GM12801 (cell line): ENCODE data around the gene CDC42BPA.

Source experiments
- TF ChIP-seq, protein P1 (sequence below): IDR thresholded peaks from one replicate; pipeline ENCODE4 v1.5.1; 2011; ENCODE audit warnings: control low read depth; ENCODE audit not compliant: insufficient read length; ENCODE audit errors: extremely low read depth

Gene CDC42BPA

DNA sequence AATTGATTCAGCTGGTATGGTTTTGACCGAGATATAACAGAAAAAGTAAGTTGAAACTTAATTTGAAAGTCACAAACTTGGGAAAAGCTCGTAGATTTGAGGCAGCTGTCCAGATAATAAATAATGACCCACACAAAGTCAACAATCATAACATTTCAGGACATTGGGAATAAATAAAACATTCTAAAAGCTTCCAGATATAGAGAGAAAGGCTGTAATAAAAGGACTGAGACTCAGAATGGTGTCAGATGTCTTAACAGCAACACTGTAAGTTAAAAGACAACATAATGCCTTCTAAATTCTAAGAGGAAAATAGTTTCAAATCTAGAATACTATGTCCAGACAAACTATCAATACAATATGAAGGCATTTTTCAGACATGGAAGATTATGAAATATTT lies 163.3 kb downstream of the CDC42BPA start:
- TF ChIP-seq, protein P1, sequence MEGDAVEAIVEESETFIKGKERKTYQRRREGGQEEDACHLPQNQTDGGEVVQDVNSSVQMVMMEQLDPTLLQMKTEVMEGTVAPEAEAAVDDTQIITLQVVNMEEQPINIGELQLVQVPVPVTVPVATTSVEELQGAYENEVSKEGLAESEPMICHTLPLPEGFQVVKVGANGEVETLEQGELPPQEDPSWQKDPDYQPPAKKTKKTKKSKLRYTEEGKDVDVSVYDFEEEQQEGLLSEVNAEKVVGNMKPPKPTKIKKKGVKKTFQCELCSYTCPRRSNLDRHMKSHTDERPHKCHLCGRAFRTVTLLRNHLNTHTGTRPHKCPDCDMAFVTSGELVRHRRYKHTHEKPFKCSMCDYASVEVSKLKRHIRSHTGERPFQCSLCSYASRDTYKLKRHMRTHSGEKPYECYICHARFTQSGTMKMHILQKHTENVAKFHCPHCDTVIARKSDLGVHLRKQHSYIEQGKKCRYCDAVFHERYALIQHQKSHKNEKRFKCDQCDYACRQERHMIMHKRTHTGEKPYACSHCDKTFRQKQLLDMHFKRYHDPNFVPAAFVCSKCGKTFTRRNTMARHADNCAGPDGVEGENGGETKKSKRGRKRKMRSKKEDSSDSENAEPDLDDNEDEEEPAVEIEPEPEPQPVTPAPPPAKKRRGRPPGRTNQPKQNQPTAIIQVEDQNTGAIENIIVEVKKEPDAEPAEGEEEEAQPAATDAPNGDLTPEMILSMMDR = no peak

DNA sequence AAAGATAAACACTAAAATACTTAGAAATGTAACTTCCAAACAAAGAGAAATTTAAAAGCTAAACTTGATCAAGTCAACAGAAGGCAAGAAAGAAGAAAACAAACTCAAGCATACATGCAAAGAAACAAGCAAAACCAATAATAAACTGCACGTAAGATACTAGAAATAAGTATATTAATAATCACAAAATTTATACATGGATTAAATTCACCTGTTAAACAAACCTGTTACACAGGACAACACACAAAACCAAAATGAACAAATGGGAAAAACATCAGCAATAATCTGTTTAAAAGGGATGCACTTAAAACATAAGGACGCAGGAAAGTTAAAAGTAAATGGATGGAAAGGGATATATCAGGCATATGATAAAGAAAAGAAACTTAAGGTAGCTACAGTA lies 165.8 kb downstream of the CDC42BPA start:
- TF ChIP-seq, protein P1 = no peak

DNA sequence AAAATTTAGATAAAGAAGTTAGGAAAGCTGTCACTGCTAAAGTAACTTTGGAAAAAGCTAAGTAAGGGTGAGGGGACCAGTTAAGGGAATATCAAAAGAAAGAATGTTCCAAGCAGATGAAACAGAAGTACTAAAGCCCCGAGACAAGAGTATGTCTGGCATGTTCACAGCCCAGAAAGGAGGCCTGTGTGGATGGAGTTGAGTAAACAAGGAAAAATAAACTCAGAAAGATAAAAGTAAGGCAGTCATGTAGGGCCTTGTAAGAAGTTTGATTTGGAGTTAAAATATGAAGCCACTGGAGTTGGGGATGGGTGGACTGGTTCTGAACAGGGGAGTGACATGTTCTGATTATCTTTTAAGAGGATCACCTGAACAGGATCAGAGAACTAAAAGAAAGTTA lies 177.9 kb downstream of the CDC42BPA start:
- TF ChIP-seq, protein P1 = no peak

DNA sequence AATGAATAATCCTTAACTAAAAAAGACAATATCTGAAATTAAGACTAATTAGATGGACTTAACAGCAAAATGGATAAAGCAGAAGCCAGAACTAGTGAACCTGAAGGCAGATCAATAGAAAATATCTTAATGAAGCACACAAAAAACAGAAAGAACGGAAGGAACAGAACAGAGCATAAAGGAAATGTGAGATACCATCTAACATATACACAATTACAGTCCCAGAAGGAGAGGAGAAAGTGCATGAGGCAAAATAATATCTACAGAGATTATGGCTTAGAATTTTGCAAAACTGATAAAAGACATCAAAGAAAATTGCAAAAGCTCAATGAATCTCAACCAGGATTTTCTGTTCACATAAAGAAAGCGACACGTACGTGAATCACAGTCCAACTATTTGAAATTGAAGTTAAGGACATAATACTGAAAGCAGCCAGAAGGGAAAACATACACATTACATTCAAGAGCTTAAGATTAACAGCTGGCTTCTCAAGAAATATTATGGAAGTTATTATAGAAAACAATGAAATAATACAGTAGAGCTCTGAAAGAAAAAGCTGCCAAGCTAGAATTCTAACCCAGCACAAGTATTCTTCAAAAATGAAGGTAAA lies 182.0 kb downstream of the CDC42BPA start:
- TF ChIP-seq, protein P1 = no peak

DNA sequence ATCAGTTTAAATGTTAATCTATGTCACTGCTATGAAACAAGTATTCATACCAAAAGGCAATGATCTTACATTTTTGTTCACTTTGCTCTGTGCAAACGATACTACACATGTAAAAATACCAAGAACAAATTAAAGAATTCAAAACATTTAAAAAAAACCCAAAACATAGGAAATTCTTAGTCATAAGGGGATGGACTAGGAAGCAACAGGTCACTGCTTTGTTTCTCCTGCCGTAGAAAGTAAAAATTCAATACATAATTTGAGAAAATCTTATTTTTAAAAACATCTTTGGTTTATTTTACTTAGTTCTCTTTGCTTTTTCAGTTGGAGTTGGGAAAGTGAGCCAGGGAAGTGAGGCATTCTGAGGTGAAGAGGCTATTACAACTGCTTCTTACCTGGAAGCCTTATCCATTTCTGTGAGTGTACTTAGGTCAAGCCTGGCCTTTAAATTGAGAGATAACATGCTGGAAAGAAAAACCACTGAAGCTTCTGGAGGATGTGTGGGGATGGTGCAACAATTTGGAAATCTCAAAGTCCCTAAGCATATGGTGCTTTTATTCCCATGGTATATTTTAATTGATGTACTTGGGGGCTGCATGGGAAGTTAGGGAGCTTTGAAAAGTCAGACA lies 183.5 kb downstream of the CDC42BPA start:
- TF ChIP-seq, protein P1 = no peak

DNA sequence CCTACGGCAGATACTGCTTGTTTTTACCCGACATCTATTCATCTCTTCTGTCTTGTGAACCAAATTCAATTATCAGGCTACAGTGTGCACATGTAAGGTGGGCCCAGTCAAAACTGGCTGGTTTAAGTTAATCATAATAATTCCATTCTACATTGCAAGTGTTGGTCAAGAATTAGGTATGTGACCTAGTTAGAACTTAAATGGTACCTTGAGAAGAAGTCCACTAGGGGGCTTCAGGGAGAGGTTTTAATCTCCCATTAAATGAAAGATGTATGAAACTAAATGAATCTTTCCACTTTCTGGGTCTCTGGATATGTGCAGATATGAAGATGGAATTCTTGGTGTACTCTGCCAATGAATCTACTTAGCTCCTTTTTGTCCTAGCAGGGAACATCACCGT lies 187.1 kb downstream of the CDC42BPA start:
- TF ChIP-seq, protein P1 = no peak

DNA sequence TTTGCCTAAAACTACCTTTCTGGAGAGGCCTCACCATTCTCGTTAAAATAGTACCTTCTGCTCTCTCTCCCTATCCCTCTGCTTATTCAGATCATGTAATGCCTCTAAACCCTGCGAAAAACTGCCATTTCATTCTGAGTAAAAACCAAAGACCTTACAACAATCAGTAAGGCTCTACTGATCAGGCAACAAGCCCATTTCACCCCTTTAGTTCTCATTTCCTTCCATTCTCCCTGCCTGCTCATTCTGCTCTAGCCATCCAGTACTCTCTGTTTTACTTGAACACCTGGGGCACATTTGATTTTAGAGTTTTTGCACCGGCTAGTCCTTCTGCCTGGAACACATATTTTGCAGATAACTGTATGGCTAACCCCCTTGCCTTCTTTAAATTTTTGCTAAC lies 190.4 kb downstream of the CDC42BPA start:
- TF ChIP-seq, protein P1 = no peak
